CD14-positive monocyte (primary cell): ENCODE measurements around the gene KANSL3. TPM values are rescaled to one million over a fixed set of nuclear protein-coding genes. Genes with fewer than 3 reads are reported as not detected.

ENCODE experiments used
- DNase-seq, 3 donors: peaks; one replicate each; pipeline ENCODE4 v3.0.0-alpha.2; 2011 to 2022
- H2AFZ ChIP-seq: 2 replicates; pipeline ENCODE4 v1.6.0; 2012; ENCODE audit warnings: mild to moderate bottlenecking, low read depth, low read length, inconsistent platforms; ENCODE audit not compliant: insufficient read depth, poor library complexity, severe bottlenecking
- H3K27ac ChIP-seq, 2 donors: 1 replicate in 1 of 2; 2 replicates in 1 of 2; pipeline ENCODE4 v1.5.1; 2012 to 2013; ENCODE audit warnings: low read length in 2 of 2, control low read depth in 1 of 2, inconsistent platforms in 1 of 2, low read depth in 1 of 2, mild to moderate bottlenecking in 1 of 2
- H3K27me3 ChIP-seq, 2 donors: one replicate each; pipeline versions ENCODE4 v1.6.0 to v1.6.1; 2011 to 2013; ENCODE audit warnings: low read length in 2 of 2; ENCODE audit not compliant: control insufficient read depth in 2 of 2, insufficient read depth in 2 of 2
- H3K36me3 ChIP-seq, 2 donors: replicated peaks in 1 of 2; 1 replicate in 1 of 2; 2 replicates in 1 of 2; pipeline versions ENCODE4 v1.5.1 to v1.6.1; 2012 to 2013; ENCODE audit warnings: low read length in 2 of 2, control low read depth in 1 of 2, inconsistent platforms in 1 of 2, mild to moderate bottlenecking in 1 of 2; ENCODE audit not compliant: insufficient read depth in 2 of 2, control insufficient read depth in 1 of 2
- H3K4me1 ChIP-seq, 2 donors: 1 replicate in 1 of 2; 2 replicates in 1 of 2; pipeline versions ENCODE4 v1.5.1 to v1.6.1; 2012 to 2013; ENCODE audit warnings: low read length in 2 of 2, control low read depth in 1 of 2, inconsistent platforms in 1 of 2, mild to moderate bottlenecking in 1 of 2, moderate library complexity in 1 of 2; ENCODE audit not compliant: insufficient read depth in 2 of 2, control insufficient read depth in 1 of 2
- H3K4me2 ChIP-seq: replicated peaks from 2 replicates; pipeline ENCODE3; 2012; ENCODE audit warnings: low read length, moderate library complexity, mild to moderate bottlenecking; ENCODE audit not compliant: poor library complexity, severe bottlenecking; ENCODE audit errors: extremely low read depth
- H3K4me3 ChIP-seq, 3 experiments: fragments of 200-600 bp in 1 of 3; sonication (generic) in 1 of 3; replicated peaks in 1 of 3; 1 replicate in 2 of 3; 2 replicates in 1 of 3; pipeline ENCODE4 v1.5.1; 2011 to 2013; ENCODE audit warnings: low read length in 3 of 3, mild to moderate bottlenecking in 3 of 3, control low read depth in 2 of 3, low read depth in 2 of 3, inconsistent platforms in 1 of 3, moderate library complexity in 1 of 3
- H3K79me2 ChIP-seq: 2 replicates; pipeline ENCODE4 v1.6.0; 2012; ENCODE audit warnings: mild to moderate bottlenecking, control low read depth, inconsistent platforms, low read length, moderate library complexity; ENCODE audit not compliant: insufficient read depth
- H3K9ac ChIP-seq: 2 replicates; pipeline ENCODE4 v1.6.0; 2017; ENCODE audit warnings: low read length, mild to moderate bottlenecking; ENCODE audit not compliant: insufficient read depth, poor library complexity, severe bottlenecking
- H3K9me3 ChIP-seq, 2 donors: replicated peaks in 1 of 2; 1 replicate in 1 of 2; 2 replicates in 1 of 2; pipeline versions ENCODE4 v1.5.1 to v1.6.1; 2012 to 2013; ENCODE audit warnings: low read length in 2 of 2, control low read depth in 1 of 2; ENCODE audit not compliant: control insufficient read depth in 1 of 2, insufficient read depth in 1 of 2
- H4K20me1 ChIP-seq: 2 replicates; pipeline ENCODE4 v1.6.0; 2012; ENCODE audit warnings: mild to moderate bottlenecking, low read length, control low read depth, moderate library complexity; ENCODE audit not compliant: insufficient read depth
- H3K27ac Mint-ChIP-seq, 7 donors: one replicate each; pipeline ENCODE4 v1.8.0; 2020; ENCODE audit warnings: mild to moderate bottlenecking in 7 of 7, mixed read lengths in 7 of 7, moderate library complexity in 6 of 7, inconsistent platforms in 2 of 7
- H3K27me3 Mint-ChIP-seq, 3 donors: one replicate each; pipeline ENCODE4 v1.8.0; 2021 to 2022; ENCODE audit warnings: low read depth in 3 of 3, mild to moderate bottlenecking in 3 of 3, mixed read lengths in 3 of 3, moderate library complexity in 3 of 3, inconsistent platforms in 1 of 3
- H3K36me3 Mint-ChIP-seq, 2 donors: one replicate each; pipeline ENCODE4 v1.8.0; 2020; ENCODE audit warnings: mixed read lengths in 2 of 2, inconsistent platforms in 1 of 2, mild to moderate bottlenecking in 1 of 2
- H3K4me1 Mint-ChIP-seq: one replicate; pipeline ENCODE4 v1.8.0; 2020; ENCODE audit warnings: mild to moderate bottlenecking, mixed read lengths
- H3K4me3 Mint-ChIP-seq, 2 donors: one replicate each; pipeline ENCODE4 v1.8.0; 2020; ENCODE audit warnings: mild to moderate bottlenecking in 2 of 2, mixed read lengths in 2 of 2, moderate library complexity in 1 of 2
- H3K9me3 Mint-ChIP-seq, 7 donors: one replicate each; pipeline ENCODE4 v1.8.0; 2020 to 2022; ENCODE audit warnings: mixed read lengths in 7 of 7, mild to moderate bottlenecking in 6 of 7, moderate library complexity in 6 of 7, inconsistent platforms in 2 of 7
- WGBS: methylation state at CpG from one replicate; pipeline ENCODE4 v1.1.5; 2013; ENCODE audit warnings: missing lambda C conversion rate; ENCODE audit not compliant: insufficient coverage; 5-methylcytosine and 5-hydroxymethylcytosine counted together
- intact Hi-C, 2 donors: fragments of 100-400 bp; cut with micrococcal nuclease; formaldehyde crosslinking; loops; one replicate each; pipeline versions ENCODE4 v1.15.0 to v1.15.1; 2023
- polyA plus RNA-seq, 3 donors: library from polyadenylated mRNA; depleted of rRNA in 1 of 3; unstranded in 2 of 3; stranded (reverse) in 1 of 3; fragments of 300-500 nt in 2 of 3; fragments of >200 nt in 1 of 3; fragmentation: Illumina TruSeq in 2 of 3; gene quantifications; 1 replicate in 2 of 3; 2 replicates in 1 of 3; pipeline ENCODE4 v1.2.3, GENCODE V29; 2012 to 2021
- TF ChIP-seq, protein P1 (sequence below): fragments of 200-600 bp; IDR thresholded peaks from one replicate; pipeline ENCODE4 v1.8.0; 2022; ENCODE audit warnings: antibody characterized with exemption, mild to moderate bottlenecking

Gene KANSL3
- polyA plus RNA-seq, 3 donors = 2.5 to 25.3 (median 7.2) TPM

DNA sequence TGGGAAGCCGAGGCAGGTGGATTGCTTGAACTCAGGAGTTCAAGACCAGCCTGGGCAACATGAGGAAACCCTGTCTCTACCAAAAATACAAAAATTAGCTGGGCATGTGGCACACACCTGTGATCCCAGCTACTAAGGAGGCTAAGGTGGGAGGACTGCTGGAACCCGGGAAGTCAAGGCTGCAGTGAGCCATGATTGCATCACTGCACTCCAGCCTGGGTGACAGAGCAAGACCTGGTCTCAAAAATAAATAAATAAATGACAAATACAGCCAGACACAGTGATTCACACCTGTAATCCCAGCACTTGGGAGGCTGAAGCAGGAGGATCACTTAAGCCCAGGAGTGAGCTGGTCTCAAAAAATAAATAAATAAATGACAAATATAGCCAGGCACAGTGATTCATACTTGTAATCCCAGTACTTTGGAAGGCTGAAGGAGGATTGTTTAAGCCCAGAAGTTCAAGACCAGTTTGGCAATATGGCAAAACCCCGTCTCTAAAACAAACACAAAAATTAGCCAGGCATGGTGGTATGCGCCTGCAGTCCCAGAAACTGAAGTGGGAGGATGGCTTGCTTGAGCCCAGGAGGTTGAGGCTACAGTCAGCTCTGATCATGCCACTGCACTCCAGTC, 6.2 kb downstream of the KANSL3 start:
- TF ChIP-seq, protein P1, sequence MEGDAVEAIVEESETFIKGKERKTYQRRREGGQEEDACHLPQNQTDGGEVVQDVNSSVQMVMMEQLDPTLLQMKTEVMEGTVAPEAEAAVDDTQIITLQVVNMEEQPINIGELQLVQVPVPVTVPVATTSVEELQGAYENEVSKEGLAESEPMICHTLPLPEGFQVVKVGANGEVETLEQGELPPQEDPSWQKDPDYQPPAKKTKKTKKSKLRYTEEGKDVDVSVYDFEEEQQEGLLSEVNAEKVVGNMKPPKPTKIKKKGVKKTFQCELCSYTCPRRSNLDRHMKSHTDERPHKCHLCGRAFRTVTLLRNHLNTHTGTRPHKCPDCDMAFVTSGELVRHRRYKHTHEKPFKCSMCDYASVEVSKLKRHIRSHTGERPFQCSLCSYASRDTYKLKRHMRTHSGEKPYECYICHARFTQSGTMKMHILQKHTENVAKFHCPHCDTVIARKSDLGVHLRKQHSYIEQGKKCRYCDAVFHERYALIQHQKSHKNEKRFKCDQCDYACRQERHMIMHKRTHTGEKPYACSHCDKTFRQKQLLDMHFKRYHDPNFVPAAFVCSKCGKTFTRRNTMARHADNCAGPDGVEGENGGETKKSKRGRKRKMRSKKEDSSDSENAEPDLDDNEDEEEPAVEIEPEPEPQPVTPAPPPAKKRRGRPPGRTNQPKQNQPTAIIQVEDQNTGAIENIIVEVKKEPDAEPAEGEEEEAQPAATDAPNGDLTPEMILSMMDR = no peak
- Histone ChIP-seq H3K27ac (peak overlapping the region in 1 of 2 donors; percentile 18), H3K9me3 (no peaks in the 10 kb centered on the region), H3K9ac (no peak overlapping the region), H4K20me1 (peaks cover 16% of the 10 kb centered on the region), H2AFZ (no peak overlapping the region), H3K4me3 (no peak overlapping the region), H3K79me2 (peaks cover 75% of the 10 kb centered on the region), H3K4me2 (no peak overlapping the region), H3K36me3 (peaks cover 41 to 76% of the 10 kb centered on the region in 2 donors), H3K27me3 (no peaks in the 10 kb centered on the region), H3K4me1 (peaks cover 13 to 24% of the 10 kb centered on the region in 2 donors)
- H3K9me3 Mint-ChIP-seq = no peaks in the 10 kb centered on the region
- H3K4me1 Mint-ChIP-seq = peaks cover 31% of the 10 kb centered on the region
- intact Hi-C loops = loop anchor here in 1 of 2 donors (5.0 to 10.0 kb wide), 3 partner anchors 35 to 1033 kb away; partner anchors contain the start of genes ACTR1B and C2orf92
- no peak overlapping the region for H3K4me3 Mint-ChIP-seq
- 92% methylated on average over 2 of the region's 4 CpGs for WGBS
- H3K27me3 Mint-ChIP-seq = peaks cover 0 to 4% (median 1%) of the 10 kb centered on the region in 3 donors
- peak overlapping the region in 4 of 7 donors; percentile 13 to 63 (median 40) for H3K27ac Mint-ChIP-seq
- H3K36me3 Mint-ChIP-seq = peaks cover 65 to 75% of the 10 kb centered on the region in 2 donors
- no peak for DNase-seq

DNA sequence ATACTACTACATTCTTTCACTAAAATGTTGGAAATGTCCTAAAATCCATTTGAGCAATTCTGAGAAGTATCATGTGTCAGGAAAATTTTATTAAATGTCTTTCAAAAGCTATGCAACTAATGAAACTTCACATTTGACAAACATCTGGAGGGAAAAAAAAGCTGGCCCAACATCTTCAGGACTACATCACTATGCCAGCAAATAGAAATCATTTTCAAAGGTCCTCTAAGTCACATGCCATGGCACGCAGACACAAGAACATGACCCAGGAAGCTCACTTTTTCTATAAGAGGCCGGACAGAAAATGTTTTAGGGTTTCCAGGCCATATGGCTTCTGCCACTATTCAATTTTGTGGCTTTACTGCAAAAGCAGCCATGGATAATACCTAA, 11.6 kb downstream of the KANSL3 start:
- Histone ChIP-seq H3K4me3 (no peak overlapping the region), H3K27me3 (no peaks in the 10 kb centered on the region), H3K9ac (no peak overlapping the region), H3K4me2 (no peak overlapping the region), H3K9me3 (no peaks in the 10 kb centered on the region), H3K4me1 (peaks cover 17 to 18% of the 10 kb centered on the region in 2 donors), H3K36me3 (peaks cover 36 to 58% of the 10 kb centered on the region in 2 donors), H4K20me1 (peaks cover 8% of the 10 kb centered on the region), H3K79me2 (peaks cover 33% of the 10 kb centered on the region), H2AFZ (no peak overlapping the region), H3K27ac (no peak overlapping the region)
- Mint-ChIP-seq H3K4me3 (no peak overlapping the region), H3K27ac (peak overlapping the region in 1 of 7 donors; percentile 26), H3K27me3 (peaks cover 0 to 4% (median 1%) of the 10 kb centered on the region in 3 donors), H3K36me3 (peaks cover 57 to 70% of the 10 kb centered on the region in 2 donors), H3K9me3 (no peaks in the 10 kb centered on the region), H3K4me1 (peaks cover 22% of the 10 kb centered on the region)
- intact Hi-C loops = no loop called here
- 100% methylated on average over 1 of the region's 2 CpGs for WGBS
- DNase-seq = no peak
- TF ChIP-seq, protein P1 = no peak
